ENCODE measurements around the gene CCDC142.
A peak's percentile ranks its signal among the peaks of the same experiment; 100 is the strongest.

DNA sequence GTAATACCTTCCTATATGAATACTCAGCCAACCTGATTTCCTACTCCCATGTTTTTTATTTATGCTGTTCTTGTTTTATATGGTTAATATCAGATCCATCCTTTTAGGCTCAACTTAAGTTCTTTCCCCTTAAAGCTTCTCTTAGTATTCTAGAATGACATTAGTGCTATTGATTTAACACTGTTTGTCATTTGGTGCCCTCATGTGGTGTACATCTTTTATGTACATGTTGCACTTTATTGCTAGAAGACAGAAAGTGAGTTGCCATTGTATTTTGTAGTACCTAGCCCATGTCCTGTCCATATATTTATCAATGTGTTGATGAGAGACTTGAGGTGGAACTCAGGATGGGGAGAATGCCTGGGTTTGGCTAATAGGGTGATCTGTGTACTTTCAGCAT lies 49.4 kb upstream of the CCDC142 start:
- TF ChIP-seq, protein P1, sequence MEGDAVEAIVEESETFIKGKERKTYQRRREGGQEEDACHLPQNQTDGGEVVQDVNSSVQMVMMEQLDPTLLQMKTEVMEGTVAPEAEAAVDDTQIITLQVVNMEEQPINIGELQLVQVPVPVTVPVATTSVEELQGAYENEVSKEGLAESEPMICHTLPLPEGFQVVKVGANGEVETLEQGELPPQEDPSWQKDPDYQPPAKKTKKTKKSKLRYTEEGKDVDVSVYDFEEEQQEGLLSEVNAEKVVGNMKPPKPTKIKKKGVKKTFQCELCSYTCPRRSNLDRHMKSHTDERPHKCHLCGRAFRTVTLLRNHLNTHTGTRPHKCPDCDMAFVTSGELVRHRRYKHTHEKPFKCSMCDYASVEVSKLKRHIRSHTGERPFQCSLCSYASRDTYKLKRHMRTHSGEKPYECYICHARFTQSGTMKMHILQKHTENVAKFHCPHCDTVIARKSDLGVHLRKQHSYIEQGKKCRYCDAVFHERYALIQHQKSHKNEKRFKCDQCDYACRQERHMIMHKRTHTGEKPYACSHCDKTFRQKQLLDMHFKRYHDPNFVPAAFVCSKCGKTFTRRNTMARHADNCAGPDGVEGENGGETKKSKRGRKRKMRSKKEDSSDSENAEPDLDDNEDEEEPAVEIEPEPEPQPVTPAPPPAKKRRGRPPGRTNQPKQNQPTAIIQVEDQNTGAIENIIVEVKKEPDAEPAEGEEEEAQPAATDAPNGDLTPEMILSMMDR (IDR thresholded peaks at IDR 0.05; ENCODE audit: low read depth, low read length, poor library complexity, severe bottlenecking): peak; percentile 56
- no peak for TF ChIP-seq EZH2phosphoT487 (IDR thresholded peaks at IDR 0.05; ENCODE audit: borderline replicate concordance, low read length)

Measured in DOHH2 (cell line).